GM18873 (cell line): ENCODE data around the gene SRSF2.
"Not testable (repeated sequence)": the region's sequence is repeated elsewhere in the genome, so short reads cannot be mapped to it uniquely, and the experiment has no call there.

ENCODE experiments used
- ATAC-seq: cut with Tn5 transposase; IDR thresholded peaks from one replicate; pipeline ENCODE4 v1.9.1; 2021; ENCODE audit warnings: mild to moderate bottlenecking, moderate library complexity, moderate number of reproducible peaks; ENCODE audit not compliant: unreplicated experiment, low FRiP score

Gene SRSF2

DNA sequence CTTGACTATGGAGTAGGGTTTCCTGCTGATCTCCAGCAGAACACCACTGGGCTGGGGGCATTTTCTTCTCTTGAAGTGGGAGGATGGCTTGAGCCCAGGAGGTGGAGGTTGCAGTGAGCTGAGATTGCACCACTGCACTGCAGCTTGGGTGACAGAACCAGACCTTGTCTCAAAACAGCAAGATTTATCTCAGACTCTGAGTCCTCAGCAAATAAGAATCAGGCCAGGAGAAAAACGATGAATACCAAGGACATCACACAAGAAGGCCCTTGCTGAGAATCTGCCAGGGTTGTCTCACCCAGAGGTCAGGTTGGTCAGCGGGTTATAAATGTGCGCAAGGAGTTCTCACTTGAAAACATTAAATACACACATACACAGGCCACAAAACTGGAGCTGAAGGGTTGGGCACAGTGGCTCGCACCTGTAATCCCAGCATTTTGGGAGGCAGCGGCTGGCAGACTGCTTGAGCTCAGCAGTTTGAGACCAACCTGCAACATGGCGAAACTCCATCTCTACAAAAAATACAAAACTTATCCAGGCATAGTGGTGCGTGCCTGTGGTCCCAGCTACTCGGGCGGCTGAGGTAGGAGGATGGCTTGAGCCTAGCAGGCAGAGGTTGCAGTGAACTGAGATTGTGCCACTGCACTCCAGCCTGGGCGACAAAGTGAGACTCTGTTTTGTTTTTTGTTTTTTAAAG lies 34.0 kb downstream of the SRSF2 start:
- ATAC-seq = no peak

DNA sequence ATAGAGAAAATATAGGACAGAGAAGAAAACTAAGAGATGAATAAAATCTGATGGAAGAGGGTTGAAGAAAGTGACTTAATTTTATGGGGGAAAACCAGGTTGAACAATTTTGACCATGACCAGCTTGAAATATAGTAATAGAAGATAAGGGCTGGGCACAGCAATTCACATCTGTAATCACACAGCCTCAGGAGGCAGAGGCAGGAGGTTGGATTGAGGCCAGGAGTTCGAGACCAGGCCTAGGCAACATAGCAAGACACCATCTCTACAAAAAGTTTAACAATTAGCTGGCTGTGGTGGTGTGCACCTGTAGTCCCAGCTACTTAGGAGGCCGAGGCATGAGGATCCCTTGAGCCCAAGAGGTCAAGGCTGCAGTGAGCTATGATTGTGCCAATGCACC lies 35.1 kb downstream of the SRSF2 start:
- no peak for ATAC-seq

DNA sequence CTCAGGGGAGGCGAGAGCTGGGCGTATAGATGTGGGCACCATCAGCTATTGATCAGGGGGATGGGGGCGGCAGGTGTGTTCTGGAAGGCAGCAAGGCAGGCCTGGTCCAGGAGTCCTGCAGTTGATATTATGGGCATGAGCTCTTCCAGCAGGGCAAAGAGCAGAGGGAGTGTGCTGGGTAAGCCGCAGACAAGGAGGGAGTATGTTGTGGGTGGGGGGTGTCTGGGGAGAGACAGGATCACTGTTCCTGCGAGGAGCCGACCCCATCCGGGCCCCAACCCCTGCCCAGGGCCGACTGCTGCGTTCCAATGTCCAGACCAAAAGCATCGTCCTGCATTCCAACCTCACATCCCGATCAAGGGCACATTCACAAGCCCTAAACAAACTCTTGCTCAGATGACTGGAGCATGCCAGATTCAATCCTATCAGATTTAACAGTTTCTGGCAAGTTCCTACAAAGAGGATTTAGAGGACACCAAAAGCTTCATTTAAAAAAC lies 35.6 kb downstream of the SRSF2 start:
- ATAC-seq = no peak

DNA sequence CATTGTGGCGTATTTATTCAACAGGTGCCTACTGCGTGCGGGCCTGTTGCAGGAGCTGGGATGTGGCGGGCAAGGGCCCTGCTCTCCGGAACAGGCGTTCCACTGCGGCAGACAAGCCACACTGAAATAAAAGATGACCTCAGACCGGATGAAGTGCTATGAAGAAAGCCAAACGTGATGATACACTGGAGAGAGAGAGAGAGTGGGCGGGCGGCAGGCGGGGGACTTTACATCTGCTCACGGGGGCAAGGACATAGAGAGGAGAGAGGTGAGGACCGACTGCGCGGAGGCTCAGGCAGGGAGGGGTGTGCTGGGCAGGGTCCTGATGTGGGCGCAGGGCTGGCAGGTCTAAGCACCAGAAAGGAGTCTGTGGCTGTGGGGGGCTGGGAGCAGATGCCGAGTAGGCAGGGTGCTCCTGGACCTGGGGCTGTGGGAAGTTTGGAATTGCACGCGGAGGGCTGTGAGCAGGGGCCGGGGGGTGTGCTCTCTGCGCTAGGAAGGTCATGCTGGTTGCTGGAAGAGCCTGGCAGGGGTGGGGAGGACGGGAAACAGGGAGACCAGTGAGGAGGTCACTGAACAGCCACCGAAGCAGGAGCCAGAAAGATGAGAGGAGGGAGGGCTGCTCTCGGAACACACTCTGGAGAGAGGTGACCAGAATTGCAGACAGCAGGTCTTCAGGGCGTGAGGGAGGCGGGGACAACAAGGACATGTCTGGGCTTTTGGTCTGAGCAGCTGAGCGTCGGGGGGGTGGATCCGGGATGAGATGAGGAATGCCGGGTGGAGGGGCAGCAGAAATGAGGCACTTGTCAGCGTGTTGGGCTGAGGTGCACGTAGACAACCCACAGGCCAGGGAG lies 36.3 kb downstream of the SRSF2 start:
- ATAC-seq = no peak

DNA sequence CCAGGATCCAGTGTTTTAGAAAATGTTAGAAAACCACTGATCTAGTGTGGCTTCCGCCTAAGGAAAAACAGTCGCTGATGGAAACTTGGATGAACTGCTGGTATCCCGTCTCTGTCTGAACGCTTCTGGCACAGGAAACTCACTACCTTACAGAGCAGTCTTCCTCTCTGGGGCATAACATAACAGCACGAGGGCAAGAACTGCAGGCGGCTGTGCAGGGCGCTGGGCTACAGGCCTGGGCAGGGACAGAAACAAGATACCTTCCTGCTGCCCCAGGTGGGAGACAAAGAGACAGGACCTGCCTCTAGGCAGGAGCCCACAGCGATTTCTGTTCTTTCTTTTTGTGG lies 36.9 kb downstream of the SRSF2 start:
- no peak for ATAC-seq

DNA sequence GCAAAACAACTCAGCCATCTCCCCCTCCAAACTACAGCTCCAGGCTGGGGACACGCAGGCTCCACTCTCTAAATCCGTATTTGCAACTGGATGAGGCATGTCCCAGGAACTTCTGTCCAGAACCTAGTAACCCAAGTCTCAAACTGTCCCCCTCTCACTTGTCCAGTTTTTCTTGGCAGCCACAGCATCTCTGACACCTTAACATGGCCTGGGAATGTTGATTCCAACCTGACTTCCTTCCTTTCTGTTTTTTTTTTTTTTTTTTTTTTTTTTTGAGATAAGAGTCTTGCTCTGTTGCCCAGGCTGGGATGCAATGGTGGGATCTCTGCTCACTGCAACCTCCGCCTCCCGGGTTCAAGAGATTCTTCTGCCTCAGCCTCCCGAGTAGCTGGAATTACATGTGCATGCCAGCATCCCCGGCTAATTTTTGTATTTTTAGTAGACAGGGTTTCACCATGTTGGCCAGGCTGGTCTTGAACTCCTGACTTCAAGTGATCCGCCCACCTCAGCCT lies 38.6 kb downstream of the SRSF2 start:
- ATAC-seq = not testable (repeated sequence)

DNA sequence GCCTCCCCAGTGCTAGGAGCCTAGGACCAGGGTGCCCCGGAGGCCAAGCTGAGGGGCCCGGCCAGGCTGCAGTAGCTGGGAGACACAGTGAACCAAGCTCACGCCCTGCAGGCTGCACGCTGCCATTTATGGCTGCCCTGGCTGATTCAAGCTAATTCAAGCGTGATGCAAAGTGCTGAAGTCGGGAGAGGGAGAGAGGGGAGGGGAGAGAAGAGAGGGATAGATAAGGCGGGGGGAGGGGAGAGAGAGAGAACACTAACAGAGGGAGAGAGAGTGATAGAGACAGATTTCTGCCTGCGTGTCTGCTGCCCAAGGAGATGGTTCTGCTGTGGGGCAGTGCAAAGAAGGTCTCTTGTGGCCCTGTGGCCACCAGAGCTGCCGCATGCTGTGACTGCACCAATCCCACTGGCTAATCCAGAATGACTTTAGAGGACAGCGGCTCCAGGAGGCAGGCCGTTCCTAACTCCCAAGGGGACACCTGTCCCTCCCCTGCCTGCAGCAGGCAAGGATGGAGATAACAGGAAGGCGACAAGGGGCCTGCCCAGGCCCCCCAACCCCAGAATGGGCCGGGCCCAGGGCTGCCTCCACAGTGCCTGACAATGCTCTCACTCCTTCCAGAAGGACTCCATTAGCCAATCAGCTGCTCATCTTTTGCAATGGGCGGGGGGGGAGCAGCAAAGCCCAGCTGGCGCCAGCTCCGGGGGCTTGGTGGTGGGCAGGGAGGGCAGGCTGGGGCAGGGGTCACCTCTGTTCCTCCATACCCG lies 39.2 kb downstream of the SRSF2 start:
- ATAC-seq = no peak

DNA sequence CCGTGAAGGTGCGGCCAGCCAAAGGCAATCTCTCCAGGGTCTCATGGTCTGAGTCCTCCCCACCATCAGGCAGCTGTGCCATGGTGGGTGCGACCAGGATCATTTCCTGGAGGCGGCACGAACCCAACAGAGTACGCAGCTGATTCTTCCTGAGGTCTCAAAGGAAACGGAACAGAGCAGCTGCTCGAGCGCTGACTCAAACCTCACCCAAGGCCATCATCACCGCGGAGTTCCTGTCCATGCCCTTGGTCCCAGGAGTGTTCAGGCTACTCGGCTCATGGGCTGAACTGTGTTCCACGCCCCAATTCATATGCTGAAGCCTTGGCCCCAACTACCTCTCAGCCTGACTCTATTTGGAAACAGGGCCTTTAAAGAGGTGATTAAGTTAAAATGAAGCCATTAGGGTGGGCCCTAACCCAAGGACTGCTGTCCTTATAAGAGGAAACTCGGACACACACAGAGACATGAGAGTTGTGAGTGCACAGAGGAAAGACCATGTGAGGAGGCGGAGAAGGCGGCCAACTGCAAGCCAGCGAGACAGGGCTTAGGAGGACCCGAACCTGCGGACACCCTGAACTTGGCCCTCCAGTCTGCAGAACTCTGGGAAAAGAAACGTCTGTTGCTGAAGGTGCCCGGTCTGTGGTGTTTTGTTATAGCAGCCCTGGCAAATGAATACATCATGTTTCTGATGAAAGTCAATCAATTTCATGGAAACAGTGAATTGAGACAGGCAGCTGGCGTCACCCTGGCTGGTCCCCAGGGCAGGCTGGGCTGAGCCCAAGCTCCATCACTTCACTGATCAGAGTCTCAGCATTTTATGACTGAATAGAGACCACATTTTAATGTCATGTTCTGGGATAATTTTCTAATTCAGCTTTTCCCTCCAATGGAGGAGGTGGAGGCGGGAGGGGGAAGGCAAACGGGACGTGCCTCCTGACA lies 40.1 kb downstream of the SRSF2 start:
- ATAC-seq = no peak

DNA sequence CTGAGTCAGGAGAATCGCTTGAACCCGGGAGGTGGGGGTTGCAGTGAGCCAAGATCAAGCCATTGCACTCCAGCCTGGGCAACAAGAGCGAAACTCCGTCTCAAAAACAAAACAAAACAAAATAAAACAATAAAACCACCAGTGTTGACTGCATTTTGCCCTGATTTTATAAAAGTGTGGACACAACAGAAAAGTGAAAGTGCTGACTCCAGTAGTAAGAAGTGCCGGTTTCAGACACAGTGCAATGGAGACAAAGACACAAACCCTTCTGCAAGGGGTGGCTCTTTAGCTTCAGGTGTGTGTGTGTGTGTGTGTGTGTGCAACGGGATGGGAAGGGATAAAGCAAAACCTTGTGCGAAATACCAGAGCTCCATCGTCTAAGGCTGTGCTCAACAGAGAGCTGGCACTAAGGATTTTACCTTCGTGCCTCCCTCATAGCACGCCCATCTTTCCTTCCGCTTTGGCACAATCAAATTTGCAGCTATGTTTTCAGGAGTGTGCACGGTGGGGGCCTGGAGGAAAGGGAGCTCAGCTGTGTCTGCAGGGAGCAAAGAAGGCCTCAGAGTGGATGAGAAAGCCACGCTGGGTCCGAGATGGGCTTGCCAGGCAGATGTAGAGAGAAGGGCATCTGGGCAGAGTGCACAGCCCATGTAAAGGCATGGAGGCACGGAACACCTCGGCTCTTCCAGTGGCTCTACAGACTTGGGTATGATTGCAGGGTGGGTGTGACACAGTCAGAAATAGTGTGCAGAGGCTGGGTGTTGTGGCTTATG lies 41.9 kb downstream of the SRSF2 start:
- no peak for ATAC-seq

DNA sequence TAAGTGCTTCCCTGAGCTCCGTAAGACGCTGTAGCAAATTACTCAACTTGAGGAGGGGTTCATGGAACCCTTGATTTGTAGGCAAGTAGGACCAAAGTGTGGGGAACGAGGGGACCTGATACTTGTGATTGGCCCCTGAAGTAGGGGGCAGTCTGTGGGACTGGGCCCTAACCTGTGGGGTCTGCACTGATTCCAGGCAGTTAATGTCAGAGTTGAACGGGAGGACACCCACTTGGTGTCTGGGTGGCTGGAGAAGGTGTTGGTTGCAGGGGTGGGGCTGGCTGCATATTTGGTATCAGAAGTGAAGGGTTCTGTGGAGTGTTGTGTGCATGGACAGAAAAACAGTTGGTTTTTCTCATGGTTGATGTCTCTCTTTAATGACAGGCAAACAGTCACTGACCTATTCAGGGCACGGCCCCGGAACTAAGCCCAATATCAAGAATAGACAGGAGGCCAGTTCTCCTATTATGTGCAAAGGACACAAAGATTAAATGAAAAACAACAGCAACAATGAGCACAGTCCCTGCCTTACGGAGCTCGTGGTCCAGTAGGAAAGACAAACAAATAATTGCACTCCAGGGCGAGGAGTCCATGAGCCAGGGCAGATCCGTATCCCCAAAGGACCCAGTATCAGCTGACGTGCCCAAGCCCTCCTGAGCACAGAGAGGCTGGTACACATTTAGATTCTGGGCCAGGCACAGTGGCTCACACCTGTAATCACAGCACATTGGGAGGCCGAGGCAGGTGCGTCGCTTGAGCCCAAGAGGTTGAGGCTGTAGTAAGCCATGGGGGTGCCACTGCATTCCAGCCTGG lies 45.5 kb downstream of the SRSF2 start:
- no peak for ATAC-seq

DNA sequence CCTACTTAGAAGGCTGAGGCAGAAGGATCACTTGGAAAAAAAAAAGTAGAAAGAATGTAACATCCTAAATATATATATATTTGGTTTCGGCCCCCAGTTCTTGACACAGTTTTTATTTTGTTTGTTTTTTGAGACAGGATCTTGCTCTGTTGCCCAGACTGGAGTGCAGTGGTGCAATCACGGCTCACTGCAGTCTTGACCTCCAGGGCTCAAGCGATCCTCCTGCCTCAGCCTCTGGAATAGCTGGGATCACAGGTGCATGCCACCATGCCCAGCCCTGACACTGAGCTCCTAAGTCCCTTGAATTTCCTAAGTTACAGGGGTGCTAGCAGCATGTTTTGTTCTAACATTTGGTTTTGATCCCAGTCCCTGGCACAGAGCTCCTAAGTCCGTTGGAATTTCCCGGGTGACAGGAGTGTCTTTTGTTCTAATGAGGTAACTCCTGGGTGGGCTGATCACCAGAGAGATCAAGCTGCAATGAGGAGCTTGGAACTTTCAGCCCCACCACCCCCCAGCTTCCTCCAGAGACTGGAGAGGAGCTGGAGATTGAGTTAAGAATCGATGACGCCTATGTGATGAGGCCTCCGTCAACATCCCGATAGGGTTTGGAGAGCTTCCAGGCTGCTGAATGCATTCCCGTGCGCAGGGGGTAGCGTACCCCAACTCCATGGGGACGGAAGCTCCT lies 46.4 kb downstream of the SRSF2 start:
- no peak for ATAC-seq

DNA sequence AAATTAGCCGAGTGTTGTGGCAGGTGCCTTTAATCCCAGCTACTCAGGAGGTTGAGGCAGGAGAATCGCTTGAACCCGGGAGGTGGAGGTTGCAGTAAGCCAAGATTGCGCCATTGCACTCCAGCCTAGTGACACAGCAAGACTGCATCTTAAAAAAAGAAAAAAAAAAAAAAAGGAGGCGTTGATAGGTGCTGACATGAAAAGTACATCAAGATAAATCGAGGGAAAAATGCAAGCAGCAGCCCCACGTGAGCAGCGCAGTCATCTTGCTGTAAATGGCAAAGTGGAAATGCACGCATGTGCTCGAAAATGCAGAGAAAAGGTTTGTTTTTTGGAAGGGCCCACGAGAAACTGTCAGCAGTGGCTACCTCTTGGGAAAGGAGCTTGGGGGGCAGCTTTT lies 47.3 kb downstream of the SRSF2 start:
- ATAC-seq = no peak

DNA sequence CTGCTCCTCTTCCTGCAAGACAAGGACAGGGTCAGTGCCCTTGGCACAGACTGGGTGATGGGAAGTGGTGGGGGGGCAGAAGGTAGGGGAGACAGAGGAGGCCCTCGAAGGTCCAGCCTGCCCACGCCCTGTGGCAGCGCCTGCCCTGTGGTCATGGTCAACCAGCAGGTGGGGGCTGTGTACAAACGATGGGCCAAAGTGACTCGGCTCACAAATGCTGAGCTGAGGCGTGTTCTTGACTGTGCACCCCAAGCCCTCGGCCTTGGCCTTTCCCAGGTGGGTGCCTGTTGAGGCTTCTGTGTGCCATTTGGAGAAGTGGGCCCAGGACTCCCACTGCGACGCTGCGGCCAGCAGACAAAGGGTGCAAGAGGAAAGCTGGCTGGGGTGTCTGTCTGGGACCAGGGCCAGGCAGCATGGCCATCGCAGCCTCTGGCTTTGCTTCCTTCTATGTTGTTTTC lies 48.9 kb downstream of the SRSF2 start:
- ATAC-seq = no peak

DNA sequence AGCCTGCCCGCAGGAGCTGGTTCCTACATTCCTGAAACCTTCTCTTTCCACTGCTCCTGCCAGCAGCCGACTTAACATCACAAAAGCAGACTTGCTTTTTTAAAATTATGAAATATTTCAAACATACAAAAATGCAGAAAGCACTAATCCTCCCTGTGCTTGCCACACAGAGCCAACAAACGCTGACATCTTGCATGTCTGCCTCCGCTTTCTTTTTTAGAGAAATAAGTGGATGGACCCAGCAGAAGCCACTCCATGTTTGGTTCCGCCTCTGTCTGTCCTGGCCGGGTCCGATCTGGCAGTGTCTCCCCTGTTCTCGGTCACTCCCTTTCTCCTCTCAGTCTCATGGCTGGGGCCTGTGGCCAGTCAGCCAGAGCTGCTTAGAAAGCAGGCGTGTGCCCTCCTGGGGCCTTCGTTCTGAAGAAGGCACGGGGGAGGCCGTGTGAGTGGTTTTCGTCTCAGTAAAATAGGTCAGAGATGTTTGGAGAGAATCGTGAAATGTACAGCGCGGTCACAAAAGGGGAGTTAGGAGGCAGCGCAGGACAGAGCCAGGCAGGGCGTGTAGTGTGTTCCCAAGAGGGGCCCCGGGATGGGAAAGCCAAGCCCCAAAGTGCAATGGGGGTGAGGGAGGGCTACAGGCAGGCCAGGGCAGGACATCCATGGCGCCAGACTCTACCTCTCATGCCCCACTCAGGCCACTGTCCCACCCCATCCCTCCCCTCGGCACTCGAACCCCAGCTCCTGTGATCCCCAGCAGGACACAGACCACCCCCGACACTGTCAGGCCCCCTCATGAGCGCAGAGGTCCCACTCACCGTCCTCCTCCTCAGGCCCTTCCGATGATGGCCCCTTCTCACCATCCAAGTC lies 49.6 kb downstream of the SRSF2 start:
- no peak for ATAC-seq

DNA sequence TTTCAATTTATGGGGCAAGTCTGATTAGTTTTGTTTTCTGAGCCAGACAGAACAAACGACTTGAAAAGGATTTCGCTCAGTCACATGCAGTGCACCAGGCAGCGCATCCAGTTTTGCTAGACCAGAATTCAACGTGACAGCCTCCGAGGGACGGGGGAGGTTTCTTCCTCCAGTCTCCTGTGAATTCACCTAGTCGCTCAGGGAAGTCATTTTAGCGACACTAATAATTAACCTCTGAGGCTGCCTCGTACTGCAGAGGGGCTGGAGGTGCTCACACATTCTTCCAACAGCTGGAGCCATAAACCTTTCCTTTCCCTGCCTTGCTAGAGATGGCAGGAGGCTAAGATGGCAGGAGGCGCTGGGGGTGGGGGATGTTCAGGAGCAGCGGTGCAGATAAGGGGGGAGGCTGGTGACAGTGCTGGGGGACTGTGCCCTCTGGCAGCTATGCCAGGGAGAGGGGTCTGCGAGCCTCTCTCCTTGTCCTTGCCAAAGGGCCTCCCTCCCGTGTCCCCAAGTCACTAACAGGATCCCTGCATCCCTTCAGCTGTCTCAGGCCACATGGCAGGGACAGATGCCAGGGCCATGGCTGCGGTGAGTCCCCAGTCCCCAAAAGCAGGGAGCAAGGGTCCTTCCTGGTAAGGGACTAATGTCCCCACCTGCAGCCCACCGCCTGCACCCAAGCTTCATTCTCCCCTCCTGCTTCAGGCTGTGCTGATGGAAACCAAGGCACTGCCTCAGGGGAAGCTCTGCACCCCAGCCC lies 50.4 kb downstream of the SRSF2 start:
- no peak for ATAC-seq

DNA sequence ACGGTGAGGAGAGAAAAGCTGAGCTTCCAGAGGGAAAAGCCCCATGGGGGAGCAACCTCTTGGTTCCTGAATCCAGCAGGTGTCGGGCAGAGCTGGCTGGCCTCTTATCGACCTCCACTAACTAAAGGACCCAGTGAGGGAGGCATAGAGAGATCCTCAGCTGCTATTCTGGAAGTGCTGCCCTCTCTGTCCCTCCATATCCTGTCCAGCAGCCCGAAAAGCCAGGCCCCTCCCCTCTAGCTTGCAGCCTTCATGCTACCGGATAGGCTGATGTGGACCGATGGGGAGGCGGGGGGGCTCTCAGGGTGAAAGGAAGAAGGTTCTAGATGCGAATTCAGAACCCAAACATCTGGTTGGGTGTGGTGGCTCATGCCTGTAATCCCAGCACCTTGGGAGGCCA lies 51.3 kb downstream of the SRSF2 start:
- ATAC-seq = no peak
